VCaP (cell line): ENCODE data around the gene USP2.
"Not testable (repeated sequence)": the region's sequence is repeated elsewhere in the genome, so short reads cannot be mapped to it uniquely, and the experiment has no call there.

ENCODE experiments used
- H3K27ac ChIP-seq: fragments of 450-650 bp; 2 replicates; pipeline ENCODE4 v1.5.1; 2017
- TF ChIP-seq, protein P1 (sequence below): fragments of 450-650 bp; conservative IDR thresholded peaks from 2 replicates; pipeline ENCODE4 v1.5.1; 2017; ENCODE audit warnings: mild to moderate bottlenecking, moderate library complexity

USP2 gene

DNA sequence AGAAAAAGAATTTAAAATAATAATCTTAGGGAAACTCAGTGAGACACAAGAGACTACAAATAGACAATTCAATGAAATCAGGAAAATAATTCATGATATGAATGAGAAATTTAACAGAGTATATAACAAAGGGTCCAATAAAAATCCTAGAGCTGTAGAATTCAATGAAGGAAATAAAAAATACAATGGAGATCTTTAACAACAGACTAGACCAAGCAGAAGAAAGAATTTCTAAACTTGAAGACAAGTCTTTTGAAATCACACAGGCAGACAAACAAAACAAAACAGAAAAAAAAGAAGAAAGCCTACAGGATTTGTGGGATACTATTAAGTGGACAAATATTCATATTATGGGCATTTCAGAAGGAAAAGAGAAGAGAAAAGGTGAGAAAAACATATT, 16.2 kb upstream of the USP2 start:
- TF ChIP-seq, protein P1, sequence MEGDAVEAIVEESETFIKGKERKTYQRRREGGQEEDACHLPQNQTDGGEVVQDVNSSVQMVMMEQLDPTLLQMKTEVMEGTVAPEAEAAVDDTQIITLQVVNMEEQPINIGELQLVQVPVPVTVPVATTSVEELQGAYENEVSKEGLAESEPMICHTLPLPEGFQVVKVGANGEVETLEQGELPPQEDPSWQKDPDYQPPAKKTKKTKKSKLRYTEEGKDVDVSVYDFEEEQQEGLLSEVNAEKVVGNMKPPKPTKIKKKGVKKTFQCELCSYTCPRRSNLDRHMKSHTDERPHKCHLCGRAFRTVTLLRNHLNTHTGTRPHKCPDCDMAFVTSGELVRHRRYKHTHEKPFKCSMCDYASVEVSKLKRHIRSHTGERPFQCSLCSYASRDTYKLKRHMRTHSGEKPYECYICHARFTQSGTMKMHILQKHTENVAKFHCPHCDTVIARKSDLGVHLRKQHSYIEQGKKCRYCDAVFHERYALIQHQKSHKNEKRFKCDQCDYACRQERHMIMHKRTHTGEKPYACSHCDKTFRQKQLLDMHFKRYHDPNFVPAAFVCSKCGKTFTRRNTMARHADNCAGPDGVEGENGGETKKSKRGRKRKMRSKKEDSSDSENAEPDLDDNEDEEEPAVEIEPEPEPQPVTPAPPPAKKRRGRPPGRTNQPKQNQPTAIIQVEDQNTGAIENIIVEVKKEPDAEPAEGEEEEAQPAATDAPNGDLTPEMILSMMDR, result no peak
- H3K27ac ChIP-seq, result no peak overlapping the region

DNA sequence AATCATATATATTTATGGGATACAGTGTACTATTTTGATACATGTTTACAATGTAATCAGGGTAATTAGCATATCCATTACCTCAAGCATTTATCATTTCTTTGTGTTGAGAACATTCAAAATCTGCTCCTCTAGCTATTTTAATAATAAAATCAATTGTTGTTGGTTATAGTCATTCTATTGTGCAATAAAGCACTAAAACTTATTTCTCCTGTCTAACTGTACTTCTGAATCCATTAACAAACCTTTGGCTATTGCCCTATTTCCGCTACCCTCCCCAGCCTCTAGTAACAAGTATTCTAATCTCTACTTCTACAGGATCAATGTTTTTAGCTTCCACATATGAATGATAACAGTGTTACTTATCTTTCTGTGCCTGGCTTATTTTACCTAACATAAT, 15.3 kb upstream of the USP2 start:
- no peak overlapping the region for H3K27ac ChIP-seq
- TF ChIP-seq, protein P1, result no peak

DNA sequence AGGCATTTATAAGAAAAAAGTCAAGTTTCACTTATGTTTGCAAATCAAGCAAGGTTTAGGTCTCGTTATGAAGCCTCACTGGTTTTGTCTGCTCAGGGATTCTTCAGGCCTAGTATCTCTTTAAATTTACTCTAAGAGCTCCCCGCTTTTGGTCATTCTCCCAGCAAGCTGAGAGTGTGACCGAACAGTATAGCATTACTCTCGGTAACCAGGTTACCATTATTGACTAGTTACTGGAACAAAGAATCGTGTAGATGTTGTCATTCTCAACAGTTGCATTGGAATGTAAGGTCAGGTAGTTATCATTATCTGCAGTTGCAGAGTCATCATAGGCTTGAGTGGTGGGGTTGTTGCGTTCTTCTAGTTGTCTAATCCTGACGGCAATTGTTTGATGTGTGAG, 9.8 kb upstream of the USP2 start:
- H3K27ac ChIP-seq, result no peak overlapping the region
- TF ChIP-seq, protein P1, result no peak

DNA sequence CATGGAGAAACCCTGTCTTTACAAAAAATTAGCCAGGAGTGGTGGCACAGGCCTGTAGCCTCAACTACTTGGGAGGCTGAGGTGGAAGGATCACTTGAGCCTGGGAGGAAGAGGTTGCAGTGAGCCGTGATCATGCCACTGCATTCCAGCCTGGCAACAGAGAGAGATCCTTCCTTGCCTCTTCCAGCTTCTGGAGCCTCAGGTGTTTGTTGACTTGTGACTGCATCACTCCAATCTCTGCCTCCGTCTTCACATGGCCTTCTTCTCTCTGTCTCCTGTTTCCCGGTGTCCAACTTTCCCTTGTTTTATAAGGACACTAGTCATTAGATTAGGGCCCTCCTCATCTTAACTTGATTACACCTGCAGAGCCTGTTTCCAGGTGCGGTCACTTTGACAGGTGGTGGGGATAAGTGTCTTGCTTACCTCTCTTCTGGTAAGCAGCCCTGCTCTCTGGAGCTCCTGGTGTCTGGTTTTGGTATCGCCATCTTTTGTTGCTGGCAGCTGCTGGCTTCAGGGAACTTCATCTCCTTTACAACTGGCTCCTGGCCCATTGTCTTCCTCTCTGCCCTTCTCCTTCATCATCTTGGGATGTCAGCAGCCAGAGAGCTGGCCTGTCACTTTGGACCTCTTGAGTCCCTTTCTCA, 8.2 kb upstream of the USP2 start:
- TF ChIP-seq, protein P1, result no peak; the same call in 1 of the 2 replicates
- no peak overlapping the region for H3K27ac ChIP-seq

DNA sequence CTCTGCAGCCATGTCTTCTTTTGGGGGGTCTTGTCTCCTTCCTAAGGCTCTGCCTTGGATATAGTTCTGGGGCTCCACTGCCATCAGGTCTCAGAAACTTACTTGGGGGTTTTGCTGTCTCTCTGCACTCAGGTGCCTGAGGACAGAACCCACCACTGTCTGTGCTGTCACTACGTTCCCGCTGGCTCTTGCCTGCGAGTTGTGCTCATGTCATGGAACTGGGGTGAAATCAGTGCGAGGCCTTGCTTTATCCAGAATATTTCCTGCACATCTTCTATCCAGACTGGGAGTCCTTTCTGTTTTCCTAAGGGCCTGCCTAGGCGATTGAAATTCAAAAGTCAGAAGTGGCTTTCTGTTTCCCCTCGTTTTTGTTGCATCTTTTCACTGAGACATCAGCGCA, 6.6 kb upstream of the USP2 start:
- TF ChIP-seq, protein P1, result no peak
- no peak overlapping the region for H3K27ac ChIP-seq

DNA sequence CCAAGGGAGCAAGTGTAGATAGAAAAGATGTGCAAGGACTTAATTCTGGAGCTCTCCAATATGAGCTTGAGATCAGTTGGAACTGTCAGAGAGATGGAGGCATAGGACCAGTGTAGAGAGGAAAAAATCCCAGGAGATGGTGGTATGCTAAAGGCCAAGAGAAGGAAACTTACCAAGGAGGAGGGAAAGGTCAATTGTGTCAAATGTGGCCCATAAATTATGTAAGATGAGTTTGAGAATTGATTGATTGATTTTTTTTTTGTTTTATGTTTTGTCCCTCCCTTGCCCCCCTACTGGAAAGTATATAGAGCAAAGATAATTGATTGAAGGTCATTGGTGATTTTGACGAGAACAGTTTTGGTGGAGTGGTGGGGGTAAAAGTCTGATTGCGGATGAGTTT, 2.8 kb upstream of the USP2 start:
- H3K27ac ChIP-seq, result no peak overlapping the region
- TF ChIP-seq, protein P1, result no peak

DNA sequence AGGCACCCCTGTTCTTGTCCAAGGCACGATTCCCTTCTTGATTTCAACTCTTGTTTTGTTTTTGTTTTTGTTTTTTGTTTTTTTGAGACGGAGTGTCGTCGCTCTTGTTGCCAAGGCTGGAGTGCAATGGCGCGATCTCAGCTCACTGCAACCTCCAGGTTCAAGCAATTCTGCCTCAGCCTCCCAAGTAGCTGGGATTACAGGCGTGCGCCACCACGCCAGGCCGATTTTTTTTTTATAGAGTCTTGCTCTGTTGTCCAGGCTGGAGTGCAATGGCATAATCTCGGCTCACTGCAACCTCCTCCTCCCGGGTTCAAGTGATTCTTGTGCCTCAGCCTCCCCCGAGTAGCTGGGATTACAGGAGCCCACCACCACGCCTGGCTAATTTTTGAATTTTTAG, 1.0 kb upstream of the USP2 start:
- not testable (repeated sequence) for H3K27ac ChIP-seq

DNA sequence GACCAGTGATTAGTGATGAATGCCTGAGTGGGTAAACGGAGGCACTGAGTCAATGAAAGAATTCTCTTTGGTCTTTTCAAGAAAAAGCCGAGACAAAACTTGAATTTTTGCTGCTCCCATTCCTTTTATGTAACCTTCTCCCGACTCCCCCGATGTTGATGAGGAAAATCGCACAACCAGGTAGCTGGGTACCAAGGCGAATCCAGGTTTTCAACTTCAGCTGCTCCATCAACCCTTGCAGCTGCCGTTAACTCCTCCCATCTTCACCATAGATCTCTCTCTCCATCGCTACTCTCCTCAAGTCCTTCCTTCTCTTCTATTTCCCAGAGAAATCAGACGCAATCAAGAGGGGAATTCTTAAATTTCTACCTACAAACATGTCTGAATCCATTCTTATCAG, 611 bp upstream of the USP2 start:
- TF ChIP-seq, protein P1, result no peak
- H3K27ac ChIP-seq, result peak overlapping the region; percentile 47; the same call in 1 of the 2 replicates
